GDM1 (cell line): ENCODE data around the gene RNU11.
A peak's percentile ranks its signal among the peaks of the same experiment; 100 is the strongest.
"Not testable (repeated sequence)": the region's sequence is repeated elsewhere in the genome, so short reads cannot be mapped to it uniquely, and the experiment has no call there.

Experiments used
- DNase-seq: peaks from one replicate; lab custom pipeline; 2025; lab: John Stamatoyannopoulos, UW

RNU11 gene

GRCh38 chr1:28648474-28649198 is at the start of gene RNU11:
TSS of gene RNU11 (plus strand) at chr1:28648600.
- peak; percentile 91 for DNase-seq

- no peak for DNase-seq
These were observed 46.7 kb upstream of the RNU11 start for GRCh38 chr1:28601696-28602095.

GRCh38 chr1:28602536-28603439 is 45.6 kb upstream of the RNU11 start:
- DNase-seq, result peak; percentile 20

GRCh38 chr1:28604411-28604810 is 44.0 kb upstream of the RNU11 start:
- no peak for DNase-seq

GRCh38 chr1:28604962-28605361 is 43.4 kb upstream of the RNU11 start:
- DNase-seq, result no peak

- DNase-seq, result no peak
These were observed 41.6 kb upstream of the RNU11 start for GRCh38 chr1:28606771-28607170.

- no peak for DNase-seq
These were observed 35.2 kb upstream of the RNU11 start for GRCh38 chr1:28613175-28613574.

- DNase-seq, result no peak
These were observed 16.7 kb upstream of the RNU11 start for GRCh38 chr1:28631713-28632112.

GRCh38 chr1:28632560-28632959 is 15.8 kb upstream of the RNU11 start:
- DNase-seq, result no peak

GRCh38 chr1:28640766-28641165 is 7.6 kb upstream of the RNU11 start:
- peak; percentile 17 for DNase-seq

- no peak for DNase-seq
These were observed 6.1 kb upstream of the RNU11 start for GRCh38 chr1:28642056-28642846.

- DNase-seq, result peak; percentile 95
These were observed 5.4 kb upstream of the RNU11 start, which contains the start of gene TAF12 for GRCh38 chr1:28642847-28643635. TSS of gene TAF12 (minus strand) at chr1:28643067. CDS start at chr1:28622081, 20,986 bp downstream.

GRCh38 chr1:28644494-28644893 is 3.9 kb upstream of the RNU11 start:
- no peak for DNase-seq

- DNase-seq, result not testable (repeated sequence)
These were observed 3.0 kb upstream of the RNU11 start for GRCh38 chr1:28645406-28645805.

GRCh38 chr1:28646040-28646439 is 2.4 kb upstream of the RNU11 start:
- no peak for DNase-seq

GRCh38 chr1:28648008-28648473 is 359 bp upstream of the RNU11 start:
- DNase-seq, result peak; percentile 94

GRCh38 chr1:28653063-28653462 is 4.7 kb downstream of the RNU11 start:
- not testable (repeated sequence) for DNase-seq

- DNase-seq, result not testable (repeated sequence)
These were observed 5.5 kb downstream of the RNU11 start for GRCh38 chr1:28653870-28654269.

- not testable (repeated sequence) for DNase-seq
These were observed 7.3 kb downstream of the RNU11 start for GRCh38 chr1:28655448-28656311.

GRCh38 chr1:28656335-28656734 is 7.9 kb downstream of the RNU11 start:
- no peak for DNase-seq
